Heart left ventricle (tissue), 16 donors: Measurements from ENCODE around the gene PTPRO. TPM values are rescaled to one million over a fixed set of nuclear protein-coding genes. Genes with fewer than 3 reads are reported as not detected.

Experiments
- ATAC-seq, 4 donors: fragments of 200-7000 bp; cut with Tn5 transposase; one replicate each; pipeline ENCODE4 v1.9.1; 2020 to 2022; ENCODE audit warnings: moderate library complexity in 4 of 4, mild to moderate bottlenecking in 3 of 4, moderate number of reproducible peaks in 1 of 4
- DNase-seq, 5 donors: peaks; one replicate each; pipeline ENCODE4 v3.0.0-alpha.2; 2020
- H3K27ac ChIP-seq, 12 donors: fragments of 200-600 bp; sonication (generic) in 4 of 12; one replicate each; pipeline versions ENCODE4 v1.5.0 to v1.8.0; 2016 to 2022; ENCODE audit warnings: mild to moderate bottlenecking in 2 of 12
- H3K27me3 ChIP-seq, 9 donors: fragments of 200-600 bp; sonication (generic) in 2 of 9; one replicate each; pipeline versions ENCODE4 v1.5.1 to v1.8.0; 2016 to 2022; ENCODE audit warnings: mild to moderate bottlenecking in 3 of 9
- H3K36me3 ChIP-seq, 9 donors: fragments of 200-600 bp; sonication (generic) in 2 of 9; one replicate each; pipeline versions ENCODE4 v1.5.0 to v1.8.0; 2018 to 2022; ENCODE audit warnings: mild to moderate bottlenecking in 2 of 9
- H3K4me1 ChIP-seq, 12 donors: fragments of 200-600 bp; sonication (generic) in 4 of 12; one replicate each; pipeline versions ENCODE4 v1.5.0 to v1.8.0; 2016 to 2022; ENCODE audit warnings: mild to moderate bottlenecking in 3 of 12
- H3K4me3 ChIP-seq, 12 donors: fragments of 200-600 bp; sonication (generic) in 4 of 12; one replicate each; pipeline versions ENCODE4 v1.5.0 to v1.8.0; 2017 to 2022; ENCODE audit warnings: mild to moderate bottlenecking in 9 of 12, moderate library complexity in 4 of 12
- H3K9me3 ChIP-seq, 12 donors: fragments of 200-600 bp; sonication (generic) in 4 of 12; one replicate each; pipeline versions ENCODE4 v1.5.0 to v1.8.0; 2016 to 2022; ENCODE audit warnings: mild to moderate bottlenecking in 1 of 12
- POLR2A ChIP-seq, 2 donors: fragments of 450-650 bp; IDR thresholded peaks; one replicate each; pipeline ENCODE4 v1.6.1; 2017; ENCODE audit warnings: antibody characterized with exemption in 2 of 2, mild to moderate bottlenecking in 2 of 2, moderate library complexity in 2 of 2
- WGBS, 4 donors: extraction: QIAGEN DNeasy Blood & Tissue Kit in 2 of 4; methylation state at CpG; one replicate each; pipeline versions ENCODE4 v1.1.5 to v1.1.7; 2013 to 2018; 5-methylcytosine and 5-hydroxymethylcytosine counted together
- intact Hi-C, 10 donors: fragments of 100-400 bp; cut with DNase I; formaldehyde crosslinking; loops; one replicate each; pipeline versions ENCODE4 v1.11.1 to v1.14.2; 2022
- polyA plus RNA-seq, 2 donors: library from polyadenylated mRNA; stranded (reverse); fragments of 200-250 nt; gene quantifications; one replicate each; pipeline ENCODE4 v1.2.3, GENCODE V29; 2013
- total RNA-seq, 9 donors: library from RNA; depleted of rRNA in 2 of 9; stranded (reverse); fragments of >200 nt in 2 of 9; fragmentation: NEBNext Ultra II Directional in 3 of 9; extraction: Animal tissue kit (Norgen Biotek cat#: 25700) in 3 of 9; gene quantifications; one replicate each; pipeline versions ENCODE4 v1.1.0 to v1.2.4, GENCODE V29; 2016 to 2023
- TF ChIP-seq, protein P1 (sequence below), 12 donors: fragments of 200-600 bp; sonication (generic) in 4 of 12; IDR thresholded peaks; one replicate each; pipeline versions ENCODE4 v1.5.0 to v1.8.0; 2018 to 2022; ENCODE audit warnings: antibody characterized with exemption in 12 of 12, mild to moderate bottlenecking in 5 of 12
- donor health status: ischemic (EF 13 %, LVEDD 7.1; RV severe dilation, severe dysfunction).
- donor health status: healthy with polysubstance abuse.
- donor health status: DM: no; HTN: yes; CAD: no.
- donor health status: DM: no; HTN: no; CAD: no.
- donor health status: ischemic (EF 25% LVEDD 6.9; RV normal size, moderate dysfunction).
- donor health status: ischemic (EF 25% LVEDD 5.7; RV mildly dilated, moderate dysfunction).
- donor health status: healthy.
- donor health status: DM: yes; HTN: yes; CAD: no.
- donor health status: ischemic (EF 35%, LVEDD 5.7; RV mildly dilated, moderate dysfunction).
- donor health status: nonischemic (EF 11% LVEDD 7.7; RV severe dilation, severe dysfunction).
- donor health status: DM: yes; HTN: yes; CAD: no.
- donor health status: PGD.
- donor health status: ischemic (EF 29% LVEDD 5.4; RV normal size, mild dysfunction).
- donor health status: nonischemic (EF 23%, LVEDD 6.1; RV moderate dilation, normal function).

The PTPRO gene
- total and polyA plus RNA-seq, 11 donors = 0.20 to 9.3 (median 0.57) TPM

DNA sequence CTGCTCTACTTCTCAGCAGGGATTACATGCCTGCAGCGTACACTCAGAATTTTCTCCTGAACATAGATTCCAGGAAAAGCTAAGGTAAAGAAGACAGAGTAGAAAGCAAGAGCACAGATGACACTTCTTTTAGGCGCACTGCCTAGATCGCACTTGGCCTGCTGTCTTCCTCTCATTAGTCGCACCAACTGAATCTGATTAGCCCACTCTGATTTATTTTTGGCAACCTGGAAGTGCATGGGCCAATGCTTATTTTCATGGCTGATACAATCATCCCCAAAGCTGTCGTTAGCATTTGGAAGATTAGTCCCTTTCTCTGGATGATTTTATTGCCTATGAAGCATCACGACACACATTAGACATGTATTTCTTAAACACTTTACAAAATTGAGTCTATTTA, 152.5 kb downstream of the PTPRO start:
- Histone ChIP-seq H3K27ac (no peak overlapping the region), H3K4me3 (no peak overlapping the region), H3K9me3 (no peaks in the 10 kb centered on the region), H3K36me3 (no peaks in the 10 kb centered on the region), H3K4me1 (no peaks in the 10 kb centered on the region), H3K27me3 (peaks cover 0 to 6% (median 0%) of the 10 kb centered on the region in 9 donors)
- intact Hi-C loops = no loop called here
- 68 to 73% (median 69%) methylated on average over 6 of the region's 6 CpGs for WGBS, 4 donors
- TF ChIP-seq, protein P1, sequence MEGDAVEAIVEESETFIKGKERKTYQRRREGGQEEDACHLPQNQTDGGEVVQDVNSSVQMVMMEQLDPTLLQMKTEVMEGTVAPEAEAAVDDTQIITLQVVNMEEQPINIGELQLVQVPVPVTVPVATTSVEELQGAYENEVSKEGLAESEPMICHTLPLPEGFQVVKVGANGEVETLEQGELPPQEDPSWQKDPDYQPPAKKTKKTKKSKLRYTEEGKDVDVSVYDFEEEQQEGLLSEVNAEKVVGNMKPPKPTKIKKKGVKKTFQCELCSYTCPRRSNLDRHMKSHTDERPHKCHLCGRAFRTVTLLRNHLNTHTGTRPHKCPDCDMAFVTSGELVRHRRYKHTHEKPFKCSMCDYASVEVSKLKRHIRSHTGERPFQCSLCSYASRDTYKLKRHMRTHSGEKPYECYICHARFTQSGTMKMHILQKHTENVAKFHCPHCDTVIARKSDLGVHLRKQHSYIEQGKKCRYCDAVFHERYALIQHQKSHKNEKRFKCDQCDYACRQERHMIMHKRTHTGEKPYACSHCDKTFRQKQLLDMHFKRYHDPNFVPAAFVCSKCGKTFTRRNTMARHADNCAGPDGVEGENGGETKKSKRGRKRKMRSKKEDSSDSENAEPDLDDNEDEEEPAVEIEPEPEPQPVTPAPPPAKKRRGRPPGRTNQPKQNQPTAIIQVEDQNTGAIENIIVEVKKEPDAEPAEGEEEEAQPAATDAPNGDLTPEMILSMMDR (IDR thresholded peaks at IDR 0.05) = no peak
- no peak for TF ChIP-seq POLR2A (IDR thresholded peaks at IDR 0.05)
- DNase-seq = no peak
- no peak for ATAC-seq

DNA sequence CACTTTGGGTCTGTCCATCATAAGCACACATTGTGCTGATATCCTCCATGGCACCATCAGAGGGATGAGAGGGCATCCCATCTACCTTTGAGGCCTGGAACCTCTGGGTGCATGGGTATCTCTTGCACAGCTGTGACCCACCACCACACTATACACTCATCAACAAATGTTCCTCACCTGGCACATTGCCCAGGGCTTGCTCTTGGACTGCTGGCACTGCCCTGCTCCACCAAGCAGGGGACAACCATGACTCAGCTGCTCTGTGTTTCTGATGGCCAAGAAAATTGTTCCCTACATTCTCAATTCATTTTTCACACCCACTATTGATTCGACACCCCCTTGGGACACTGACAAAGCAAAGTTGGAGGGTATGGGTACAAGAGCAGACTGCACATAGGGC, 155.5 kb downstream of the PTPRO start:
- H3K36me3 ChIP-seq = no peaks in the 10 kb centered on the region
- intact Hi-C loops = no loop called here
- H3K27me3 ChIP-seq = peaks cover 0 to 6% (median 0%) of the 10 kb centered on the region in 9 donors
- no peak for TF ChIP-seq POLR2A (IDR thresholded peaks at IDR 0.05)
- TF ChIP-seq, protein P1 (IDR thresholded peaks at IDR 0.05) = no peak
- no peaks in the 10 kb centered on the region for H3K9me3 ChIP-seq
- no peak overlapping the region for H3K27ac ChIP-seq
- 70 to 86% (median 75%) methylated on average over 1 of the region's 1 CpG for WGBS, 4 donors
- no peak for ATAC-seq
- DNase-seq = no peak
- H3K4me1 ChIP-seq = no peaks in the 10 kb centered on the region
- no peak overlapping the region for H3K4me3 ChIP-seq

DNA sequence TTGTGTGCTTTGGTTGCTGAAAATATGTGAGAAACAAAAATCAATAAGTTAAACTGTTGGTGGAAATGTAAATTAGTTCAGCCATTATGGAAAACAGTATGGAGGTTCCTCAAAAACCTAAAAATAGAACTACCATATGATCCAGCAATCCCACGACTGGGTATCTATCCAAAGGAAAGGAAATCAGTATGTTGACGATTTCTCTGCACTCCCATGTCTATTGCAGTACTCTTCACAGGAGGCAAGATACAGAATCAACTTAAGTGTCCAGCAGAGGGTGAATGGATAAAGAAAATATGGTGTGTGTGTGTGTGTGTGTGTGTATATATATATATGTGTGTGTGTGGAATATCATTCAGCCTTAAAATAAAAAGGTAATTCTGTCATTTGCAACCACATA, 159.5 kb downstream of the PTPRO start:
- H3K27me3 ChIP-seq = peaks cover 0 to 8% (median 0%) of the 10 kb centered on the region in 9 donors
- no peaks in the 10 kb centered on the region for H3K36me3 ChIP-seq
- H3K9me3 ChIP-seq = no peaks in the 10 kb centered on the region
- intact Hi-C loops = no loop called here
- TF ChIP-seq POLR2A (IDR thresholded peaks at IDR 0.05) = no peak
- TF ChIP-seq, protein P1 (IDR thresholded peaks at IDR 0.05) = no peak
- ATAC-seq = no peak
- H3K4me3 ChIP-seq = no peak overlapping the region
- H3K4me1 ChIP-seq = no peaks in the 10 kb centered on the region
- 37 to 46% (median 41%) methylated on average over 2 of the region's 2 CpGs for WGBS, 4 donors
- H3K27ac ChIP-seq = no peak overlapping the region
- no peak for DNase-seq

DNA sequence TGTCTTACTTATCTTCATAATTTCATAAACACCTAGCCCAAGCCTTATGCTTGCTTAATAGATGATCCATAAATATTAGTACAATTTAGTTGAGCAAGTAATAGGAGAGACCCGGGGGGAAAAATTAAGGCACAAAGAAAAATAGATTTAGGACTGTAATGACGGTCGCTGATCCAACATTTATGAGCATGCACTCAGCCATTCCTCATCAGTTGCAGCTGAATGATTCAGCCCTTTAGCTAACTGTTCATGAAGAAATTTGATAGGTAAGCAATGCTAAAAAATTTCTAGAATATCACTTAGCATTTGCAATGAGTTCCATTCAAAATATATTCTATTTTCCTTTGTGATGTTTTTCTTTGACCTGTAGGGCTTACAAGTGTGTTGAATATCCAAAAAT, 163.2 kb downstream of the PTPRO start:
- ATAC-seq = no peak
- no peak for DNase-seq
- Histone ChIP-seq H3K9me3 (no peaks in the 10 kb centered on the region), H3K27ac (no peak overlapping the region), H3K4me3 (no peak overlapping the region), H3K4me1 (no peaks in the 10 kb centered on the region), H3K27me3 (peaks cover 0 to 14% (median 0%) of the 10 kb centered on the region in 9 donors), H3K36me3 (no peaks in the 10 kb centered on the region)
- intact Hi-C loops = no loop called here
- WGBS, 4 donors = 85 to 88% (median 86%) methylated on average over 3 of the region's 3 CpGs
- TF ChIP-seq, protein P1 (IDR thresholded peaks at IDR 0.05) = no peak
- TF ChIP-seq POLR2A (IDR thresholded peaks at IDR 0.05) = no peak
